ENCODE results near the gene LRRC8A.
A peak's percentile ranks its signal among the peaks of the same experiment; 100 is the strongest.

The LRRC8A gene

GRCh38 chr9:128887049-128887448 is 5.1 kb downstream of the LRRC8A start:
- Histone ChIP-seq H3K14ac (ENCODE audit: low read length) (no peak overlapping the region), H3K9me3 (ENCODE audit: insufficient read depth, low read depth, low read length) (no peaks in the 10 kb centered on the region), H3K4me3 (ENCODE audit: low read depth, low read length) (no peak overlapping the region), H3K9ac (ENCODE audit: low read length) (no peak overlapping the region), H3K4ac (ENCODE audit: low read depth, low read length) (no peak overlapping the region), H4K12ac (ENCODE audit: low read depth, low read length) (no peak overlapping the region), H3K4me1 (ENCODE audit: control insufficient read depth in 1 of 2, insufficient read depth in 2 of 2, low read length in 2 of 2) (peaks cover 8 to 16% of the 10 kb centered on the region in 2 experiments), H3K79me1 (ENCODE audit: low read length) (peaks cover 7% of the 10 kb centered on the region), H4K91ac (ENCODE audit: low read depth, low read length) (no peak overlapping the region), H2BK5ac (ENCODE audit: low read depth, low read length, poor library complexity) (no peak overlapping the region), H3K18ac (ENCODE audit: low read length) (no peak overlapping the region), H3K27ac (ENCODE audit: low read depth, low read length) (no peak overlapping the region), H3K23ac (ENCODE audit: low read length) (no peak overlapping the region), H3K36me3 (ENCODE audit: control insufficient read depth in 1 of 2, insufficient read depth in 2 of 2, low read length in 2 of 2) (peaks cover 39 to 60% of the 10 kb centered on the region in 2 experiments), H3K79me2 (ENCODE audit: control insufficient read depth, insufficient read depth, low read length, poor library complexity) (peaks cover 26% of the 10 kb centered on the region), H3K27me3 (ENCODE audit: insufficient read depth, low read length) (no peaks in the 10 kb centered on the region), H3K4me2 (ENCODE audit: low read length) (no peak overlapping the region), H2AK5ac (ENCODE audit: low read length) (no peak overlapping the region), H4K8ac (ENCODE audit: low read depth, low read length) (no peak overlapping the region), H2AFZ (ENCODE audit: insufficient read depth, low read length, poor library complexity) (no peak overlapping the region), H2BK12ac (ENCODE audit: low read length) (no peak overlapping the region), H2BK120ac (ENCODE audit: insufficient read depth, low read length, poor library complexity) (no peak overlapping the region)
- no peak for DNase-seq
- no CpG with 5 or more reads among the region's 3 CpGs for WGBS (ENCODE audit: extremely low coverage, insufficient coverage, insufficient read length)

GRCh38 chr9:128887914-128888350 is 6.0 kb downstream of the LRRC8A start:
- H2BK5ac ChIP-seq (ENCODE audit: low read depth, low read length, poor library complexity): no peak overlapping the region
- no peak overlapping the region for H3K9ac ChIP-seq (ENCODE audit: low read length)
- DNase-seq: no peak
- no peak overlapping the region for H2AFZ ChIP-seq (ENCODE audit: insufficient read depth, low read length, poor library complexity)
- peaks cover 12 to 23% of the 10 kb centered on the region in 2 experiments for H3K4me1 ChIP-seq (ENCODE audit: control insufficient read depth in 1 of 2, insufficient read depth in 2 of 2, low read length in 2 of 2)
- H2AK5ac ChIP-seq (ENCODE audit: low read length): no peak overlapping the region
- peaks cover 48 to 66% of the 10 kb centered on the region in 2 experiments for H3K36me3 ChIP-seq (ENCODE audit: control insufficient read depth in 1 of 2, insufficient read depth in 2 of 2, low read length in 2 of 2)
- H4K91ac ChIP-seq (ENCODE audit: low read depth, low read length): no peak overlapping the region
- no peak overlapping the region for H3K18ac ChIP-seq (ENCODE audit: low read length)
- no peak overlapping the region for H3K14ac ChIP-seq (ENCODE audit: low read length)
- no peak overlapping the region for H2BK120ac ChIP-seq (ENCODE audit: insufficient read depth, low read length, poor library complexity)
- H3K4ac ChIP-seq (ENCODE audit: low read depth, low read length): peak overlapping the region; percentile 35
- no peak overlapping the region for H3K23ac ChIP-seq (ENCODE audit: low read length)
- H4K8ac ChIP-seq (ENCODE audit: low read depth, low read length): no peak overlapping the region
- H3K27ac ChIP-seq (ENCODE audit: low read depth, low read length): no peak overlapping the region
- H3K4me3 ChIP-seq (ENCODE audit: low read depth, low read length): no peak overlapping the region
- no peaks in the 10 kb centered on the region for H3K79me1 ChIP-seq (ENCODE audit: low read length)
- H2BK12ac ChIP-seq (ENCODE audit: low read length): no peak overlapping the region
- H3K27me3 ChIP-seq (ENCODE audit: insufficient read depth, low read length): no peaks in the 10 kb centered on the region
- H3K79me2 ChIP-seq (ENCODE audit: control insufficient read depth, insufficient read depth, low read length, poor library complexity): peaks cover 18% of the 10 kb centered on the region
- no peaks in the 10 kb centered on the region for H3K9me3 ChIP-seq (ENCODE audit: insufficient read depth, low read depth, low read length)
- no CpG with 5 or more reads among the region's 9 CpGs for WGBS (ENCODE audit: extremely low coverage, insufficient coverage, insufficient read length)
- H4K12ac ChIP-seq (ENCODE audit: low read depth, low read length): no peak overlapping the region
- no peak overlapping the region for H3K4me2 ChIP-seq (ENCODE audit: low read length)

GRCh38 chr9:128891321-128892220 is 9.6 kb downstream of the LRRC8A start:
- Histone ChIP-seq H2BK5ac (ENCODE audit: low read depth, low read length, poor library complexity) (no peak overlapping the region), H2AFZ (ENCODE audit: insufficient read depth, low read length, poor library complexity) (no peak overlapping the region), H3K9ac (ENCODE audit: low read length) (no peak overlapping the region), H3K14ac (ENCODE audit: low read length) (no peak overlapping the region), H2BK12ac (ENCODE audit: low read length) (no peak overlapping the region), H3K4me3 (ENCODE audit: low read depth, low read length) (no peak overlapping the region), H3K4ac (ENCODE audit: low read depth, low read length) (no peak overlapping the region), H3K9me3 (ENCODE audit: insufficient read depth, low read depth, low read length) (no peaks in the 10 kb centered on the region), H3K79me1 (ENCODE audit: low read length) (no peaks in the 10 kb centered on the region), H2AK5ac (ENCODE audit: low read length) (no peak overlapping the region), H4K91ac (ENCODE audit: low read depth, low read length) (no peak overlapping the region), H3K36me3 (ENCODE audit: control insufficient read depth in 1 of 2, insufficient read depth in 2 of 2, low read length in 2 of 2) (peaks cover 52 to 54% of the 10 kb centered on the region in 2 experiments), H3K27ac (ENCODE audit: low read depth, low read length) (no peak overlapping the region), H3K23ac (ENCODE audit: low read length) (no peak overlapping the region), H3K79me2 (ENCODE audit: control insufficient read depth, insufficient read depth, low read length, poor library complexity) (peaks cover 2% of the 10 kb centered on the region), H3K27me3 (ENCODE audit: insufficient read depth, low read length) (no peaks in the 10 kb centered on the region), H4K8ac (ENCODE audit: low read depth, low read length) (no peak overlapping the region), H3K4me1 (ENCODE audit: control insufficient read depth in 1 of 2, insufficient read depth in 2 of 2, low read length in 2 of 2) (peaks cover 9% of the 10 kb centered on the region in 2 experiments), H2BK120ac (ENCODE audit: insufficient read depth, low read length, poor library complexity) (no peak overlapping the region), H3K18ac (ENCODE audit: low read length) (no peak overlapping the region), H3K4me2 (ENCODE audit: low read length) (no peak overlapping the region), H4K12ac (ENCODE audit: low read depth, low read length) (no peak overlapping the region)
- no CpG with 5 or more reads among the region's 15 CpGs for WGBS (ENCODE audit: extremely low coverage, insufficient coverage, insufficient read length)
- peak in 1 of 2 donors; percentile 60 for DNase-seq

GRCh38 chr9:128892221-128892921 is 10.4 kb downstream of the LRRC8A start:
- H3K9ac ChIP-seq (ENCODE audit: low read length): no peak overlapping the region
- WGBS (ENCODE audit: extremely low coverage, insufficient coverage, insufficient read length): no CpG with 5 or more reads among the region's 17 CpGs
- H3K9me3 ChIP-seq (ENCODE audit: insufficient read depth, low read depth, low read length): no peaks in the 10 kb centered on the region
- peaks cover 9% of the 10 kb centered on the region in 2 experiments for H3K4me1 ChIP-seq (ENCODE audit: control insufficient read depth in 1 of 2, insufficient read depth in 2 of 2, low read length in 2 of 2)
- peak overlapping the region; percentile 10 for H3K18ac ChIP-seq (ENCODE audit: low read length)
- H4K8ac ChIP-seq (ENCODE audit: low read depth, low read length): no peak overlapping the region
- no peak overlapping the region for H2BK5ac ChIP-seq (ENCODE audit: low read depth, low read length, poor library complexity)
- H3K4me2 ChIP-seq (ENCODE audit: low read length): no peak overlapping the region
- no peak overlapping the region for H3K4me3 ChIP-seq (ENCODE audit: low read depth, low read length)
- no peaks in the 10 kb centered on the region for H3K79me1 ChIP-seq (ENCODE audit: low read length)
- DNase-seq: no peak
- H3K27ac ChIP-seq (ENCODE audit: low read depth, low read length): no peak overlapping the region
- no peak overlapping the region for H4K12ac ChIP-seq (ENCODE audit: low read depth, low read length)
- no peak overlapping the region for H3K23ac ChIP-seq (ENCODE audit: low read length)
- no peak overlapping the region for H3K14ac ChIP-seq (ENCODE audit: low read length)
- H3K36me3 ChIP-seq (ENCODE audit: control insufficient read depth in 1 of 2, insufficient read depth in 2 of 2, low read length in 2 of 2): peaks cover 50 to 51% of the 10 kb centered on the region in 2 experiments
- H2BK120ac ChIP-seq (ENCODE audit: insufficient read depth, low read length, poor library complexity): no peak overlapping the region
- no peaks in the 10 kb centered on the region for H3K27me3 ChIP-seq (ENCODE audit: insufficient read depth, low read length)
- no peak overlapping the region for H2BK12ac ChIP-seq (ENCODE audit: low read length)
- no peak overlapping the region for H2AK5ac ChIP-seq (ENCODE audit: low read length)
- peaks cover 2% of the 10 kb centered on the region for H3K79me2 ChIP-seq (ENCODE audit: control insufficient read depth, insufficient read depth, low read length, poor library complexity)
- no peak overlapping the region for H3K4ac ChIP-seq (ENCODE audit: low read depth, low read length)
- H2AFZ ChIP-seq (ENCODE audit: insufficient read depth, low read length, poor library complexity): no peak overlapping the region
- H4K91ac ChIP-seq (ENCODE audit: low read depth, low read length): no peak overlapping the region
